HEK293 (cell line): ENCODE measurements around the gene SLF2.
A peak's percentile ranks its signal among the peaks of the same experiment; 100 is the strongest.

Source experiments
- CTCF ChIA-PET: fragments of 350-600 bp; formaldehyde crosslinking; extraction: SDS; loops from one replicate; lab custom pipeline; 2021; ENCODE audit warnings: antibody characterized with exemption; lab: Yijun Ruan, JAX
- POLR2A ChIA-PET: fragments of 300-600 bp; formaldehyde crosslinking; extraction: SDS; loops from one replicate; lab custom pipeline; 2020; ENCODE audit warnings: antibody characterized with exemption, inconsistent platforms; lab: Yijun Ruan, JAX
- H3K27ac ChIP-seq: fragments of 200-500 bp; sonication (Bioruptor generic); 2 replicates; pipeline ENCODE4 v1.5.1; 2014; ENCODE audit warnings: low read depth, low read length, control low read depth, inconsistent platforms; ENCODE audit errors: extremely low read depth
- H3K36me3 ChIP-seq, 2 experiments: fragments of 200-500 bp in 1 of 2; sonication (Bioruptor generic) in 1 of 2; 1 replicate in 1 of 2; 2 replicates in 1 of 2; pipeline ENCODE4 v1.5.1; 2014 to 2017; ENCODE audit warnings: inconsistent platforms in 2 of 2, low read length in 2 of 2; ENCODE audit not compliant: control insufficient read depth in 2 of 2, insufficient read depth in 1 of 2
- H3K4me1 ChIP-seq: fragments of 200-500 bp; sonication (Bioruptor generic); 2 replicates; pipeline ENCODE4 v1.5.1; 2014; ENCODE audit warnings: mild to moderate bottlenecking, low read length, inconsistent platforms; ENCODE audit not compliant: control insufficient read depth, insufficient read depth
- H3K4me3 ChIP-seq: 2 replicates; pipeline ENCODE4 v1.5.1; 2011; ENCODE audit warnings: low read depth, mild to moderate bottlenecking, control low read depth, low read length, moderate library complexity
- H3K9me3 ChIP-seq: fragments of 200-500 bp; sonication (Bioruptor generic); 2 replicates; pipeline ENCODE4 v1.5.1; 2014; ENCODE audit warnings: low read depth, low read length, inconsistent platforms; ENCODE audit not compliant: control insufficient read depth, insufficient read depth
- AEBP2 ChIP-seq: fragments of 450-650 bp; formaldehyde crosslinking; IDR thresholded peaks from 2 replicates; pipeline ENCODE4 v1.5.1; 2016; ENCODE audit warnings: missing biosample characterization, missing genetic modification characterization, borderline replicate concordance
- BCL11A ChIP-seq: fragments of 450-650 bp; formaldehyde crosslinking; IDR thresholded peaks from 2 replicates; pipeline ENCODE4 v1.5.1; 2016; ENCODE audit warnings: low read depth, missing biosample characterization, missing genetic modification characterization
- BCL11B ChIP-seq: fragments of 450-650 bp; formaldehyde crosslinking; IDR thresholded peaks from 2 replicates; pipeline ENCODE4 v1.5.1; 2016; ENCODE audit warnings: low read depth, missing biosample characterization, missing genetic modification characterization
- GLI2 ChIP-seq: fragments of 450-650 bp; formaldehyde crosslinking; IDR thresholded peaks from 2 replicates; pipeline ENCODE4; 2017; ENCODE audit warnings: missing biosample characterization, missing genetic modification characterization, low read depth, borderline replicate concordance
- KLF16 ChIP-seq: fragments of 450-650 bp; formaldehyde crosslinking; IDR thresholded peaks from 2 replicates; pipeline ENCODE4 v1.5.1; 2017; ENCODE audit warnings: missing biosample characterization, missing genetic modification characterization
- KLF17 ChIP-seq: fragments of 450-650 bp; formaldehyde crosslinking; IDR thresholded peaks from 2 replicates; pipeline ENCODE4 v1.5.1; 2016; ENCODE audit warnings: missing biosample characterization, missing genetic modification characterization
- KLF9 ChIP-seq: fragments of 450-650 bp; formaldehyde crosslinking; IDR thresholded peaks from 2 replicates; pipeline ENCODE4 v1.5.1; 2016; ENCODE audit warnings: missing biosample characterization, missing genetic modification characterization, low read depth
- PRDM10 ChIP-seq: fragments of 450-650 bp; formaldehyde crosslinking; IDR thresholded peaks from 2 replicates; pipeline ENCODE4 v1.5.1; 2016; ENCODE audit warnings: missing biosample characterization, missing genetic modification characterization
- SP7 ChIP-seq: fragments of 450-650 bp; formaldehyde crosslinking; IDR thresholded peaks from 2 replicates; pipeline ENCODE4 v1.5.1; 2016; ENCODE audit warnings: missing biosample characterization, missing genetic modification characterization
- ZBTB48 ChIP-seq: fragments of 450-650 bp; formaldehyde crosslinking; IDR thresholded peaks from 2 replicates; pipeline ENCODE4 v1.5.1; 2016; ENCODE audit warnings: missing biosample characterization, missing genetic modification characterization
- ZBTB6 ChIP-seq: fragments of 450-650 bp; formaldehyde crosslinking; IDR thresholded peaks from 2 replicates; pipeline ENCODE4 v1.5.1; 2017; ENCODE audit warnings: missing biosample characterization, missing genetic modification characterization
- ZNF140 ChIP-seq: fragments of 450-650 bp; formaldehyde crosslinking; IDR thresholded peaks from 2 replicates; pipeline ENCODE4 v1.5.1; 2016; ENCODE audit warnings: missing biosample characterization, missing genetic modification characterization
- ZNF16 ChIP-seq: fragments of 450-650 bp; formaldehyde crosslinking; IDR thresholded peaks from 2 replicates; pipeline ENCODE4 v1.5.1; 2016; ENCODE audit warnings: low read depth, missing biosample characterization, missing genetic modification characterization
- ZNF169 ChIP-seq: fragments of 450-650 bp; formaldehyde crosslinking; IDR thresholded peaks from 2 replicates; pipeline ENCODE4 v1.5.1; 2016; ENCODE audit warnings: missing biosample characterization, missing genetic modification characterization
- ZNF223 ChIP-seq: fragments of 450-650 bp; formaldehyde crosslinking; IDR thresholded peaks from 2 replicates; pipeline ENCODE4 v1.5.1; 2016; ENCODE audit warnings: missing biosample characterization, missing genetic modification characterization
- ZNF239 ChIP-seq: fragments of 450-650 bp; formaldehyde crosslinking; IDR thresholded peaks from 2 replicates; pipeline ENCODE4 v1.5.1; 2016; ENCODE audit warnings: missing biosample characterization, missing genetic modification characterization
- ZNF248 ChIP-seq: fragments of 450-650 bp; formaldehyde crosslinking; IDR thresholded peaks from 2 replicates; pipeline ENCODE4 v1.5.1; 2017; ENCODE audit warnings: missing biosample characterization, missing genetic modification characterization
- ZNF354C ChIP-seq: fragments of 450-650 bp; formaldehyde crosslinking; IDR thresholded peaks from 2 replicates; pipeline ENCODE4 v1.5.1; 2016; ENCODE audit warnings: missing biosample characterization, missing genetic modification characterization, low read depth, borderline replicate concordance
- ZNF404 ChIP-seq: fragments of 450-650 bp; formaldehyde crosslinking; IDR thresholded peaks from 2 replicates; pipeline ENCODE4 v1.5.1; 2017; ENCODE audit warnings: missing biosample characterization, missing genetic modification characterization
- ZNF416 ChIP-seq: fragments of 450-650 bp; formaldehyde crosslinking; IDR thresholded peaks from 2 replicates; pipeline ENCODE4 v1.5.1; 2016; ENCODE audit warnings: missing biosample characterization, missing genetic modification characterization
- ZNF529 ChIP-seq: fragments of 450-650 bp; formaldehyde crosslinking; IDR thresholded peaks from 2 replicates; pipeline ENCODE4 v1.5.1; 2017; ENCODE audit warnings: missing genetic modification characterization, missing biosample characterization; ENCODE audit not compliant: insufficient replicate concordance
- ZNF558 ChIP-seq: fragments of 450-650 bp; formaldehyde crosslinking; IDR thresholded peaks from 2 replicates; pipeline ENCODE4 v1.5.1; 2016; ENCODE audit warnings: missing biosample characterization, missing genetic modification characterization
- ZNF571 ChIP-seq: fragments of 450-650 bp; formaldehyde crosslinking; IDR thresholded peaks from 2 replicates; pipeline ENCODE4 v1.5.0; 2017; ENCODE audit warnings: missing biosample characterization, missing genetic modification characterization
- ZNF596 ChIP-seq: fragments of 450-650 bp; IDR thresholded peaks from 2 replicates; pipeline ENCODE4 v1.5.0; 2018; ENCODE audit warnings: missing biosample characterization, mild to moderate bottlenecking, missing genetic modification characterization, moderate library complexity
- ZNF621 ChIP-seq: fragments of 450-650 bp; formaldehyde crosslinking; IDR thresholded peaks from 2 replicates; pipeline ENCODE4 v1.5.1; 2017; ENCODE audit warnings: missing biosample characterization, missing genetic modification characterization
- ZNF626 ChIP-seq: fragments of 450-650 bp; sonication (Bioruptor Pico); formaldehyde crosslinking; IDR thresholded peaks from 2 replicates; pipeline ENCODE4 v1.5.1; 2018; ENCODE audit warnings: missing biosample characterization, missing genetic modification characterization, inconsistent platforms
- ZNF664 ChIP-seq: fragments of 450-650 bp; formaldehyde crosslinking; IDR thresholded peaks from 2 replicates; pipeline ENCODE4 v1.5.1; 2016; ENCODE audit warnings: missing biosample characterization, missing genetic modification characterization
- ZNF747 ChIP-seq: fragments of 450-650 bp; formaldehyde crosslinking; IDR thresholded peaks from 2 replicates; pipeline ENCODE4 v1.5.1; 2016; ENCODE audit warnings: missing biosample characterization, missing genetic modification characterization
- ZSCAN16 ChIP-seq: fragments of 450-650 bp; formaldehyde crosslinking; IDR thresholded peaks from 2 replicates; pipeline ENCODE4 v1.5.1; 2016; ENCODE audit warnings: missing biosample characterization, missing genetic modification characterization
- ZSCAN23 ChIP-seq: fragments of 450-650 bp; formaldehyde crosslinking; IDR thresholded peaks from 2 replicates; pipeline ENCODE4 v1.5.1; 2016; ENCODE audit warnings: missing biosample characterization, missing genetic modification characterization

The SLF2 gene

GRCh38 chr10:100998183-100998990, 85.6 kb downstream of the SLF2 start:
- H3K9me3 ChIP-seq = no peaks in the 10 kb centered on the region
- H3K4me1 ChIP-seq = peaks cover 8% of the 10 kb centered on the region
- CTCF ChIA-PET = interaction anchor here (0.6 to 16.6 kb wide), 27 partner anchors 8 to 1318 kb away, joined by 3 to 274 read pairs (median 4); partner anchors contain the start of genes MRPL43 and TWNK
- peaks cover 0 to 38% of the 10 kb centered on the region in 2 experiments; a peak in 2 of 3 replicates for H3K36me3 ChIP-seq
- POLR2A ChIA-PET = interaction anchor here (0.5 to 2.4 kb wide), 12 partner anchors 8 to 515 kb away, joined by 3 to 14 read pairs (median 4); partner anchors contain the start of genes PDZD7 and SFXN3
- H3K27ac ChIP-seq = peak overlapping the region; percentile 94
- peak overlapping the region; percentile 57 for H3K4me3 ChIP-seq
- TF ChIP-seq ZNF404 (tag by site-specific recombination) (no peak), ZNF747 (no peak), ZNF416 (tag by site-specific recombination) (no peak), AEBP2 (no peak), ZNF248 (tag by site-specific recombination) (no peak), ZSCAN23 (tag by site-specific recombination) (no peak), ZNF16 (tag by site-specific recombination) (no peak), KLF16 (no peak; the same call in 1 of the 2 replicates), KLF17 (tag by site-specific recombination) (peak; percentile 11), ZNF223 (no peak), ZNF140 (tag by site-specific recombination) (no peak), ZNF571 (tag by site-specific recombination) (no peak), KLF9 (tag by site-specific recombination) (peak; percentile 75), ZBTB48 (tag by site-specific recombination) (peak; percentile 85; the same call in 1 of the 2 replicates), ZNF626 (tag by site-specific recombination) (no peak), SP7 (tag by site-specific recombination) (peak; percentile 37; the same call in 1 of the 2 replicates), ZNF558 (tag by site-specific recombination) (no peak), ZNF354C (tag by site-specific recombination) (no peak), BCL11B (tag by site-specific recombination) (peak; percentile 12; the same call in 1 of the 2 replicates), ZNF169 (tag by site-specific recombination) (no peak), ZNF664 (tag by site-specific recombination) (no peak), PRDM10 (tag by site-specific recombination) (no peak; the same call in 1 of the 2 replicates), ZNF239 (no peak), GLI2 (tag by site-specific recombination) (no peak), BCL11A (tag by site-specific recombination) (no peak; the same call in 1 of the 2 replicates), ZNF529 (tag by site-specific recombination) (no peak), ZBTB6 (tag by site-specific recombination) (no peak), ZNF596 (peak; percentile 24; the same call in 1 of the 2 replicates), ZNF621 (tag by site-specific recombination) (no peak), ZSCAN16 (tag by site-specific recombination) (peak; percentile 68; the same call in 1 of the 2 replicates)
